Caco-2 (cell line): ENCODE results near the gene SRRM4. TPM values are rescaled to one million over a fixed set of nuclear protein-coding genes. Genes with fewer than 3 reads are reported as not detected.

Source experiments
- BruUV-seq: library from RNA; stranded (reverse); fragments of 400-500 nt; replicated peaks from 2 replicates; lab custom pipeline; 2021; lab: Mats Ljungman, UMichigan
- CTCF ChIA-PET: fragments of 300-600 bp; sonication (Branson Sonifier 250); formaldehyde crosslinking; loops from one replicate; lab custom pipeline; 2022; ENCODE audit warnings: antibody characterized with exemption; lab: Charles Lee
- POLR2A ChIA-PET: fragments of 300-600 bp; sonication (Branson Sonifier 250); formaldehyde crosslinking; loops from one replicate; lab custom pipeline; 2022; ENCODE audit warnings: antibody characterized with exemption; lab: Charles Lee
- DNase-seq, 2 experiments: peaks; one replicate each; pipeline versions ENCODE4 v3.0.0 to v3.0.0-alpha.2; 2020 to 2022
- H3K27me3 ChIP-seq: replicated peaks from 2 replicates; pipeline ENCODE4 v1.6.0; 2011; ENCODE audit warnings: low read length; ENCODE audit not compliant: control insufficient read depth, insufficient read depth
- H3K36me3 ChIP-seq: 2 replicates; pipeline ENCODE4 v1.5.1; 2011; ENCODE audit warnings: low read length; ENCODE audit not compliant: control insufficient read depth, insufficient read depth
- H3K4me1 ChIP-seq: fragments of 250-450 bp; sonication (Bioruptor Pico); 2 replicates; pipeline ENCODE4 v1.5.1; 2020; ENCODE audit warnings: mild to moderate bottlenecking
- H3K4me3 ChIP-seq: 2 replicates; pipeline ENCODE4 v1.5.1; 2011; ENCODE audit warnings: low read depth, mild to moderate bottlenecking, control low read depth, low read length
- H3K9me3 ChIP-seq: fragments of 250-450 bp; sonication (Bioruptor Pico); 2 replicates; pipeline ENCODE4 v1.5.1; 2020; ENCODE audit warnings: mild to moderate bottlenecking, moderate library complexity
- H3K27ac Mint-ChIP-seq: one replicate; pipeline ENCODE4 v1.8.0; 2022; ENCODE audit warnings: mixed read lengths; ENCODE audit not compliant: unreplicated experiment
- H3K27me3 Mint-ChIP-seq: one replicate; pipeline ENCODE4 v1.8.0; 2022; ENCODE audit warnings: mixed read lengths; ENCODE audit not compliant: insufficient read depth, unreplicated experiment
- H3K36me3 Mint-ChIP-seq: one replicate; pipeline ENCODE4 v1.8.0; 2022; ENCODE audit warnings: mild to moderate bottlenecking, mixed read lengths; ENCODE audit not compliant: insufficient read depth, unreplicated experiment
- H3K4me1 Mint-ChIP-seq: one replicate; pipeline ENCODE4 v1.8.0; 2022; ENCODE audit warnings: low read depth, mixed read lengths; ENCODE audit not compliant: unreplicated experiment
- H3K4me3 Mint-ChIP-seq: one replicate; pipeline ENCODE4 v1.8.0; 2022; ENCODE audit warnings: mild to moderate bottlenecking, moderate library complexity, mixed read lengths; ENCODE audit not compliant: unreplicated experiment
- H3K9me3 Mint-ChIP-seq: one replicate; pipeline ENCODE4 v1.8.0; 2022; ENCODE audit warnings: mixed read lengths; ENCODE audit not compliant: unreplicated experiment
- CTCF ChIP-seq, 2 experiments: fragments of 200-600 bp in 1 of 2; IDR thresholded peaks; 1 replicate in 1 of 2; 2 replicates in 1 of 2; pipeline versions ENCODE4 v1.5.1 to v1.8.0; 2011 to 2022; ENCODE audit warnings: antibody characterized with exemption in 1 of 2, control low read depth in 1 of 2, inconsistent platforms in 1 of 2, low read depth in 1 of 2, low read length in 1 of 2, mild to moderate bottlenecking in 1 of 2, moderate library complexity in 1 of 2; ENCODE audit not compliant: insufficient read depth in 1 of 2, severe bottlenecking in 1 of 2, unreplicated experiment in 1 of 2
- intact Hi-C: fragments of 100-400 bp; cut with micrococcal nuclease; formaldehyde crosslinking; loops from one replicate; pipeline ENCODE4 v1.10.0; 2022; ENCODE audit not compliant: unreplicated experiment
- total RNA-seq: library from RNA; stranded (reverse); gene quantifications from 2 replicates; pipeline ENCODE4 v1.2.3, GENCODE V29; 2022

The SRRM4 gene
- total RNA-seq, 1 experiment from 2014 or later = not detected

GRCh38 chr12:119177056-119177325 is 195.7 kb downstream of the SRRM4 start:
- Histone ChIP-seq H3K36me3 (no peaks in the 10 kb centered on the region), H3K9me3 (no peaks in the 10 kb centered on the region), H3K4me3 (no peak overlapping the region), H3K4me1 (peaks cover 54% of the 10 kb centered on the region), H3K27me3 (no peaks in the 10 kb centered on the region)
- BruUV-seq = no TSS peak
- no peak for DNase-seq
- TF ChIP-seq CTCF (IDR thresholded peaks at IDR 0.05; ENCODE audit: insufficient read depth in 1 of 2, low read depth in 1 of 2, low read length in 1 of 2, severe bottlenecking in 1 of 2, unreplicated experiment in 1 of 2) = no peak
- intact Hi-C loops = loop anchor here (5.0 to 10.0 kb wide), 2 partner anchors 58 to 60 kb away; no protein-coding TSS in a partner anchor
- Mint-ChIP-seq H3K9me3 (no peaks in the 10 kb centered on the region), H3K27ac (no peak overlapping the region), H3K4me1 (peaks cover 37% of the 10 kb centered on the region), H3K4me3 (no peak overlapping the region), H3K36me3 (peaks cover 7% of the 10 kb centered on the region), H3K27me3 (no peaks in the 10 kb centered on the region)
- CTCF ChIA-PET = no interaction called here
- POLR2A ChIA-PET = no interaction called here

- BruUV-seq = no TSS peak
- peak overlapping the region; percentile 97 for H3K27ac Mint-ChIP-seq
- POLR2A ChIA-PET = interaction anchor here (0.6 to 1.3 kb wide), 3 partner anchors 9 to 213 kb away, joined by 3 to 4 read pairs (median 3); no protein-coding TSS in a partner anchor
Measured at GRCh38 chr12:119177724-119178380, 196.5 kb downstream of the SRRM4 start.

More at GRCh38 chr12:119177724-119178380, 196.5 kb downstream of the SRRM4 start:
- intact Hi-C loops = loop anchor here (1.0 to 10.0 kb wide), 3 partner anchors 9 to 61 kb away; no protein-coding TSS in a partner anchor
- CTCF ChIA-PET = no interaction called here
- no peaks in the 10 kb centered on the region for H3K36me3 ChIP-seq
- peak overlapping the region; percentile 74 for H3K4me3 Mint-ChIP-seq
- H3K4me1 ChIP-seq = peaks cover 47% of the 10 kb centered on the region
- no peak overlapping the region for H3K4me3 ChIP-seq
- H3K36me3 Mint-ChIP-seq = peaks cover 7% of the 10 kb centered on the region
- H3K27me3 Mint-ChIP-seq = no peaks in the 10 kb centered on the region
- H3K27me3 ChIP-seq = no peaks in the 10 kb centered on the region
- H3K9me3 Mint-ChIP-seq = no peaks in the 10 kb centered on the region
- no peak for DNase-seq
- H3K4me1 Mint-ChIP-seq = peaks cover 29% of the 10 kb centered on the region
- TF ChIP-seq CTCF (IDR thresholded peaks at IDR 0.05; ENCODE audit: insufficient read depth in 1 of 2, low read depth in 1 of 2, low read length in 1 of 2, severe bottlenecking in 1 of 2, unreplicated experiment in 1 of 2) = no peak
- no peaks in the 10 kb centered on the region for H3K9me3 ChIP-seq
